Activated CD8-positive, alpha-beta T cell treated with anti-CD3 and anti-CD28 coated beads for 36 hours (primary cell): Measurements from ENCODE around the gene APOBEC2. TPM values are rescaled to one million over a fixed set of nuclear protein-coding genes. Genes with fewer than 3 reads are reported as not detected.

Experiments
- ATAC-seq: fragments of 200-7000 bp; cut with Tn5 transposase; one replicate; pipeline ENCODE4 v1.10.0; 2021; ENCODE audit warnings: mild to moderate bottlenecking, moderate library complexity
- CTCF ChIA-PET: fragments of 350-600 bp; sonication (Branson Sonifier 250); formaldehyde crosslinking; loops from one replicate; lab custom pipeline; 2021; ENCODE audit warnings: antibody characterized with exemption; lab: Charles Lee
- POLR2A ChIA-PET: fragments of 350-600 bp; sonication (Branson Sonifier 250); formaldehyde crosslinking; loops from one replicate; lab custom pipeline; 2021; ENCODE audit warnings: antibody characterized with exemption; lab: Charles Lee
- DNase-seq: peaks from one replicate; pipeline ENCODE4 v3.0.0-alpha.2; 2020
- H3K27ac Mint-ChIP-seq: one replicate; pipeline ENCODE4 v1.8.0; 2021; ENCODE audit warnings: mild to moderate bottlenecking, mixed read lengths
- H3K27me3 Mint-ChIP-seq: one replicate; pipeline ENCODE4 v1.8.0; 2021; ENCODE audit warnings: mixed read lengths
- H3K36me3 Mint-ChIP-seq: one replicate; pipeline ENCODE4 v1.8.0; 2021; ENCODE audit warnings: low read depth, mixed read lengths
- H3K4me1 Mint-ChIP-seq: one replicate; pipeline ENCODE4 v1.8.0; 2021; ENCODE audit warnings: low read depth, mixed read lengths
- H3K4me3 Mint-ChIP-seq: one replicate; pipeline ENCODE4 v1.8.0; 2021; ENCODE audit warnings: mild to moderate bottlenecking, moderate library complexity, mixed read lengths
- H3K9me3 Mint-ChIP-seq: one replicate; pipeline ENCODE4 v1.8.0; 2021; ENCODE audit warnings: mixed read lengths
- intact Hi-C: fragments of 100-400 bp; cut with micrococcal nuclease; formaldehyde crosslinking; loops from one replicate; pipeline ENCODE4 v1.10.0; 2022
- total RNA-seq, 2 experiments: library from RNA; stranded (reverse); gene quantifications; one replicate each; pipeline ENCODE4 v1.2.3, GENCODE V29; 2021
- TF ChIP-seq, protein P1 (sequence below): fragments of 200-600 bp; IDR thresholded peaks from one replicate; pipeline ENCODE4 v1.8.0; 2022; ENCODE audit warnings: antibody characterized with exemption, mild to moderate bottlenecking

APOBEC2 gene
- total RNA-seq, 2 experiments from 2014 or later: not detected

DNA sequence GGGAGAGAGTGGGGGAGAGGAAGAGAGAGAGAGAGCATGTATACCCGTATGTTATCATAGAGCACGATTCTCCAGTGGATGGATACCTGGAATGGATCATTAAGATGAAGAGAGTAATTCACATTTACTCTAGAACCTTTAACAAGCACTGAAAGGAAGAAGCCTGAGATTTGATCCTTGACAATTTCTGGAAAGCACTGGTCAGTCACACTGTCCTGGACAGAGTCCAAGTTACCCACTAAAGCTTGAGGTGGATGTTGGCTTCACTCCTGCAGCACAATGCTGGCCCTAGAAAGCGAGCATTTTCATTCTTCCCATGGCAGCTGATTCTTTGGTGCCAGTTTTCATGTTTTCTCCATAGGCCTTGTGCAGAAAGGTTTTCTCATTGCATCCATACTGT, 45.4 kb downstream of the APOBEC2 start:
- no peaks in the 10 kb centered on the region for H3K9me3 Mint-ChIP-seq
- H3K27me3 Mint-ChIP-seq: no peaks in the 10 kb centered on the region
- H3K27ac Mint-ChIP-seq: no peak overlapping the region
- ATAC-seq: no peak
- no peak overlapping the region for H3K4me3 Mint-ChIP-seq
- H3K4me1 Mint-ChIP-seq: peaks cover 7% of the 10 kb centered on the region
- H3K36me3 Mint-ChIP-seq: peaks cover 61% of the 10 kb centered on the region
- CTCF ChIA-PET: no interaction called here
- DNase-seq: no peak
- POLR2A ChIA-PET: interaction anchor here (1.1 kb wide), 1 partner anchor 69 kb away, joined by 3 read pairs; no protein-coding TSS in a partner anchor
- TF ChIP-seq, protein P1, sequence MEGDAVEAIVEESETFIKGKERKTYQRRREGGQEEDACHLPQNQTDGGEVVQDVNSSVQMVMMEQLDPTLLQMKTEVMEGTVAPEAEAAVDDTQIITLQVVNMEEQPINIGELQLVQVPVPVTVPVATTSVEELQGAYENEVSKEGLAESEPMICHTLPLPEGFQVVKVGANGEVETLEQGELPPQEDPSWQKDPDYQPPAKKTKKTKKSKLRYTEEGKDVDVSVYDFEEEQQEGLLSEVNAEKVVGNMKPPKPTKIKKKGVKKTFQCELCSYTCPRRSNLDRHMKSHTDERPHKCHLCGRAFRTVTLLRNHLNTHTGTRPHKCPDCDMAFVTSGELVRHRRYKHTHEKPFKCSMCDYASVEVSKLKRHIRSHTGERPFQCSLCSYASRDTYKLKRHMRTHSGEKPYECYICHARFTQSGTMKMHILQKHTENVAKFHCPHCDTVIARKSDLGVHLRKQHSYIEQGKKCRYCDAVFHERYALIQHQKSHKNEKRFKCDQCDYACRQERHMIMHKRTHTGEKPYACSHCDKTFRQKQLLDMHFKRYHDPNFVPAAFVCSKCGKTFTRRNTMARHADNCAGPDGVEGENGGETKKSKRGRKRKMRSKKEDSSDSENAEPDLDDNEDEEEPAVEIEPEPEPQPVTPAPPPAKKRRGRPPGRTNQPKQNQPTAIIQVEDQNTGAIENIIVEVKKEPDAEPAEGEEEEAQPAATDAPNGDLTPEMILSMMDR: no peak
- intact Hi-C loops: no loop called here

DNA sequence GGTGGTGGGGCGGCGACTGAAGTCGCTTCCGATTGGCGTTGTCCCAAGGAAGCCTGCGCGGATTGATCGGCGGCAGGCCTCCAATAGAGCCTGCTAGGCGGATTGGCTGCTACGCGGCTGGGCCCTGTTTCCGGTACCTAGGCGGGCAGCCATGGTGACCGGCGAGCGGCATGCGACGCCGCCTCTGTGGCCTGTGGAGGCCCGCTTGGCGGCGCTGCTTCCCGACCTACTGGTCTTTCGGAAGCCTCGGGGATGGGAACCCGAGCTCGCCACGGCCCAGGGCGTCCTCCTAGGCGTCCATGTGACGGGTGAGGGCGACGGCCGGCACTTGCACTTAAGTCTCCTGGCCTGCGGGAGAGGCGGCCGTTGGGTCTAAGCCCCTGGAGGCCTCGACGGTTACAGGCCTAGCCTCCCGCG, 47.9 kb downstream of the APOBEC2 start:
- intact Hi-C loops: no loop called here
- Mint-ChIP-seq H3K27me3 (no peaks in the 10 kb centered on the region), H3K4me3 (no peak overlapping the region), H3K4me1 (peaks cover 7% of the 10 kb centered on the region), H3K36me3 (peaks cover 46% of the 10 kb centered on the region), H3K27ac (no peak overlapping the region), H3K9me3 (no peaks in the 10 kb centered on the region)
- CTCF ChIA-PET: interaction anchor here (1.0 kb wide), 1 partner anchor 44 kb away, joined by 4 read pairs; no protein-coding TSS in a partner anchor
- ATAC-seq (no peak), DNase-seq (no peak)
- TF ChIP-seq, protein P1: no peak
- POLR2A ChIA-PET: no interaction called here

DNA sequence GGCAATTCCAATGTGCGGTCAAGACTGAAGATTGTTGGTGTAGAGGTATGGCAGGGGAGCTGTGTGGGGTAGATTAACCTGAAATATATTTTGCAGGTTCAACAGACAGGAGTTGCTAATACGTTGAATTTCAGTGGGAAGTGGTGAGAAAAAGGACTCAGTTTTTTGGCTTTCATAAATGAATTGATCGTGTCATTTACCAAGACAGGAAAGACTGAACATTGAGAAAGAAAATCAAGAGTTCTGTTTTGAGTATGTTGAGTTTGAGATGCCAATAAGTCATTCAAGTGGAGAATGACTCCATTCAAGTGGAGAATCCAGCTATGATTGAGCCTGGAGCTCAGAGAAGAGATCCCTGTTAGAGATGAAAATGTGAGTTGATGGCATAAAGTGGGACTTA, 50.8 kb downstream of the APOBEC2 start:
- ATAC-seq (no peak), DNase-seq (no peak)
- ChIA-PET CTCF (interaction anchor here (1.0 to 2.5 kb wide), 6 partner anchors 10 to 88 kb away, joined by 3 to 11 read pairs (median 4); partner anchors contain the start of gene UNC5CL), POLR2A (no interaction called here)
- H3K36me3 Mint-ChIP-seq: peaks cover 22% of the 10 kb centered on the region
- H3K27ac Mint-ChIP-seq: no peak overlapping the region
- intact Hi-C loops: no loop called here
- TF ChIP-seq, protein P1: no peak
- no peaks in the 10 kb centered on the region for H3K9me3 Mint-ChIP-seq
- peaks cover 4% of the 10 kb centered on the region for H3K4me1 Mint-ChIP-seq
- H3K4me3 Mint-ChIP-seq: no peak overlapping the region
- H3K27me3 Mint-ChIP-seq: no peaks in the 10 kb centered on the region

DNA sequence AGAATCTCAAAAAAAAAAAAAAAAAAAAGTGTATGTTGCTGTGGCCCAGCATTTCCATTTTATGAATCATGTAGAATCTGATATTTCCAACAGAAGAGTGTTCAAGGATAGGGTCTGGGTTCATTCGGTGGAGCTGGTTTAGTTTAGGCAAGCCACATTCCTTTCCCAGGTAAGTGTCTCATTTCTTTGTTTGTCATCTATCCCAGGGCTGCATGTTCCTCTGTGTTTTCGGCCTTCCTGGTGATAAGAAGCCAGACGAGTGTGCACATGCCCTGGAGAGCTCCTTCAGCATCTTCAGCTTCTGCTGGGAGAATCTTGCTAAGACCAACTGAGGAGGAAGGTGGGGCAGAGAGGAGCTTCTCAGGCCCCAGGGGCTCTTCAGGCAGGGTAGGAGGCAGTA, 58.0 kb downstream of the APOBEC2 start:
- Mint-ChIP-seq H3K36me3 (peaks cover 4% of the 10 kb centered on the region), H3K27me3 (no peaks in the 10 kb centered on the region), H3K27ac (no peak overlapping the region), H3K4me3 (no peak overlapping the region), H3K4me1 (no peaks in the 10 kb centered on the region), H3K9me3 (no peaks in the 10 kb centered on the region)
- TF ChIP-seq, protein P1: no peak
- POLR2A ChIA-PET: no interaction called here
- DNase-seq (no peak), ATAC-seq (no peak)
- CTCF ChIA-PET: interaction anchor here (1.0 kb wide), 1 partner anchor 23 kb away, joined by 3 read pairs; no protein-coding TSS in a partner anchor
- intact Hi-C loops: no loop called here

Other genes with a start within 250 kb of the APOBEC2 start
- 1 to 10 TPM; 2.3 to 2.6 TPM for gene UNC5CL, start 14.0 kb upstream of the APOBEC2 start, total RNA-seq
- not detected for gene TSPO2, start 10.7 kb upstream of the APOBEC2 start, total RNA-seq
- gene OARD1, start 19.2 kb downstream of the APOBEC2 start, total RNA-seq: 10 to 100 TPM; 45.8 to 48.4 TPM
- gene NFYA, start 19.8 kb downstream of the APOBEC2 start, total RNA-seq: 10 to 100 TPM; 30.7 to 31.1 TPM
- gene TREML1, start 101.1 kb downstream of the APOBEC2 start, total RNA-seq: not detected
- not detected for gene TREM2, start 109.9 kb downstream of the APOBEC2 start, total RNA-seq
- 1 to 10 TPM; 6.9 to 8.2 TPM for gene TREML2, start 147.9 kb downstream of the APOBEC2 start, total RNA-seq
- gene TREML4, start 175.1 kb downstream of the APOBEC2 start, total RNA-seq: not detected
- not detected for gene TREM1, start 233.5 kb downstream of the APOBEC2 start, total RNA-seq